GM18951 (cell line): ENCODE data around the gene HAUS8.

Source experiments
- POLR2A ChIP-seq: IDR thresholded peaks from 4 replicates; pipeline ENCODE4 v1.6.1; 2011; ENCODE audit warnings: mild to moderate bottlenecking; ENCODE audit not compliant: insufficient read length, insufficient read depth; ENCODE audit errors: extremely low read depth
- in situ Hi-C: fragments of 300-500 bp; cut with MboI; formaldehyde crosslinking; loops from one replicate; pipeline ENCODE4 v1.12.0; 2022; ENCODE audit warnings: low sequenced_read_pairs, mixed read lengths, inconsistent platforms; ENCODE audit not compliant: unreplicated experiment

The HAUS8 gene

GRCh38 chr19:17076543-17076991 lies 1.3 kb upstream of the HAUS8 start:
- in situ Hi-C loops, result no loop called here
- no peak for TF ChIP-seq POLR2A

GRCh38 chr19:17075864-17076542 lies 751 bp upstream of the HAUS8 start:
- TF ChIP-seq POLR2A, result no peak
- in situ Hi-C loops, result no loop called here

- TF ChIP-seq POLR2A, result no peak
- in situ Hi-C loops, result no loop called here
Observed at GRCh38 chr19:17074634-17075034, 618 bp downstream of the HAUS8 start.

- in situ Hi-C loops, result no loop called here
- no peak for TF ChIP-seq POLR2A
Observed at GRCh38 chr19:17073869-17074633, 1.2 kb downstream of the HAUS8 start.

- TF ChIP-seq POLR2A, result no peak
- in situ Hi-C loops, result no loop called here
Observed at GRCh38 chr19:17070912-17071311, 4.3 kb downstream of the HAUS8 start.

- in situ Hi-C loops, result no loop called here
- no peak for TF ChIP-seq POLR2A
Observed at GRCh38 chr19:17070421-17070820, 4.8 kb downstream of the HAUS8 start.

- TF ChIP-seq POLR2A, result no peak
- in situ Hi-C loops, result no loop called here
Observed at GRCh38 chr19:17069193-17069592, 6.1 kb downstream of the HAUS8 start.

GRCh38 chr19:17063428-17063827 lies 11.8 kb downstream of the HAUS8 start:
- in situ Hi-C loops, result no loop called here
- no peak for TF ChIP-seq POLR2A

- in situ Hi-C loops, result no loop called here
- no peak for TF ChIP-seq POLR2A
Observed at GRCh38 chr19:17061691-17062090, 13.6 kb downstream of the HAUS8 start.

- in situ Hi-C loops, result no loop called here
- no peak for TF ChIP-seq POLR2A
Observed at GRCh38 chr19:17061205-17061604, 14.0 kb downstream of the HAUS8 start.

GRCh38 chr19:17060802-17061201 lies 14.4 kb downstream of the HAUS8 start:
- TF ChIP-seq POLR2A, result no peak
- in situ Hi-C loops, result no loop called here

GRCh38 chr19:17058236-17058635 lies 17.0 kb downstream of the HAUS8 start:
- no peak for TF ChIP-seq POLR2A
- in situ Hi-C loops, result no loop called here

GRCh38 chr19:17055636-17056035 lies 19.6 kb downstream of the HAUS8 start:
- TF ChIP-seq POLR2A, result no peak
- in situ Hi-C loops, result no loop called here

- in situ Hi-C loops, result no loop called here
- no peak for TF ChIP-seq POLR2A
Observed at GRCh38 chr19:17054746-17055145, 20.5 kb downstream of the HAUS8 start.
